ENCODE results near the gene PLCB4.

Gene PLCB4

GRCh38 chr20:9122571-9122970 is 53.7 kb downstream of the PLCB4 start:
- Histone ChIP-seq H3K4me3 (ENCODE audit: low read depth, low read length) (no peak overlapping the region), H3K9ac (ENCODE audit: low read length) (no peak overlapping the region), H3K36me3 (ENCODE audit: control insufficient read depth, insufficient read depth, low read length) (no peaks in the 10 kb centered on the region), H3K4me1 (ENCODE audit: control insufficient read depth, insufficient read depth, low read length) (no peaks in the 10 kb centered on the region), H3K27ac (ENCODE audit: low read depth, low read length) (no peak overlapping the region), H3K9me3 (ENCODE audit: control insufficient read depth, insufficient read depth, low read depth, low read length) (no peaks in the 10 kb centered on the region), H3K27me3 (ENCODE audit: control insufficient read depth, insufficient read depth, low read length) (no peaks in the 10 kb centered on the region)

GRCh38 chr20:9126527-9126926 is 57.6 kb downstream of the PLCB4 start:
- Histone ChIP-seq H3K4me3 (ENCODE audit: low read depth, low read length) (no peak overlapping the region), H3K4me1 (ENCODE audit: control insufficient read depth, insufficient read depth, low read length) (no peaks in the 10 kb centered on the region), H3K9ac (ENCODE audit: low read length) (no peak overlapping the region), H3K9me3 (ENCODE audit: control insufficient read depth, insufficient read depth, low read depth, low read length) (peaks cover 6% of the 10 kb centered on the region), H3K27me3 (ENCODE audit: control insufficient read depth, insufficient read depth, low read length) (no peaks in the 10 kb centered on the region), H3K36me3 (ENCODE audit: control insufficient read depth, insufficient read depth, low read length) (no peaks in the 10 kb centered on the region), H3K27ac (ENCODE audit: low read depth, low read length) (no peak overlapping the region)

DNA sequence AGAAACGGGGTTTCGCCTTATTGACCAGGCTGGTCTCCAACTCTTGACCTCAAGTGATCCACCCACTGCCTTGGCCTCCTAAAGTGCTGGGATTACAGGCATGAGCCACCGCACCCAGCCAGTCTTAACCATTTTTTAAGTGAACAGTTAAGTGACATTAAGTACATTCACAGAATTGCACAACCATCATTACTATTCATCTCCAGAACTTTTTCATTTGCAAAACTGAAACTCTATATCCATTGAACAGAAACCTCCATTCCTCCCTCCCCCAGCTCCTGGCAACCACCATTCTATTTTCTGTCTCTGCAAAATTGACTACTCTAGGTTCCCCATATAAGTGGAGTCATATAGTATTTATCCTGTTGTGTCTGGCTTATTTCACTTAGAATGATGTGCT is 59.7 kb downstream of the PLCB4 start:
- Histone ChIP-seq H3K4me3 (ENCODE audit: low read depth, low read length) (no peak overlapping the region), H3K4me1 (ENCODE audit: control insufficient read depth, insufficient read depth, low read length) (no peaks in the 10 kb centered on the region), H3K9me3 (ENCODE audit: control insufficient read depth, insufficient read depth, low read depth, low read length) (peaks cover 18% of the 10 kb centered on the region), H3K27me3 (ENCODE audit: control insufficient read depth, insufficient read depth, low read length) (no peaks in the 10 kb centered on the region), H3K27ac (ENCODE audit: low read depth, low read length) (no peak overlapping the region), H3K9ac (ENCODE audit: low read length) (no peak overlapping the region), H3K36me3 (ENCODE audit: control insufficient read depth, insufficient read depth, low read length) (no peaks in the 10 kb centered on the region)

- H3K36me3 ChIP-seq (ENCODE audit: control insufficient read depth, insufficient read depth, low read length): no peaks in the 10 kb centered on the region
- no peak overlapping the region for H3K27ac ChIP-seq (ENCODE audit: low read depth, low read length)
- H3K4me3 ChIP-seq (ENCODE audit: low read depth, low read length): no peak overlapping the region
- no peaks in the 10 kb centered on the region for H3K27me3 ChIP-seq (ENCODE audit: control insufficient read depth, insufficient read depth, low read length)
- H3K9ac ChIP-seq (ENCODE audit: low read length): no peak overlapping the region
- no peaks in the 10 kb centered on the region for H3K4me1 ChIP-seq (ENCODE audit: control insufficient read depth, insufficient read depth, low read length)
- H3K9me3 ChIP-seq (ENCODE audit: control insufficient read depth, insufficient read depth, low read depth, low read length): peaks cover 22% of the 10 kb centered on the region
Measured at GRCh38 chr20:9129756-9130155, 60.9 kb downstream of the PLCB4 start.

GRCh38 chr20:9130521-9130920 is 61.6 kb downstream of the PLCB4 start:
- peaks cover 22% of the 10 kb centered on the region for H3K9me3 ChIP-seq (ENCODE audit: control insufficient read depth, insufficient read depth, low read depth, low read length)
- H3K36me3 ChIP-seq (ENCODE audit: control insufficient read depth, insufficient read depth, low read length): no peaks in the 10 kb centered on the region
- no peaks in the 10 kb centered on the region for H3K4me1 ChIP-seq (ENCODE audit: control insufficient read depth, insufficient read depth, low read length)
- no peak overlapping the region for H3K9ac ChIP-seq (ENCODE audit: low read length)
- no peak overlapping the region for H3K27ac ChIP-seq (ENCODE audit: low read depth, low read length)
- H3K4me3 ChIP-seq (ENCODE audit: low read depth, low read length): no peak overlapping the region
- no peaks in the 10 kb centered on the region for H3K27me3 ChIP-seq (ENCODE audit: control insufficient read depth, insufficient read depth, low read length)

DNA sequence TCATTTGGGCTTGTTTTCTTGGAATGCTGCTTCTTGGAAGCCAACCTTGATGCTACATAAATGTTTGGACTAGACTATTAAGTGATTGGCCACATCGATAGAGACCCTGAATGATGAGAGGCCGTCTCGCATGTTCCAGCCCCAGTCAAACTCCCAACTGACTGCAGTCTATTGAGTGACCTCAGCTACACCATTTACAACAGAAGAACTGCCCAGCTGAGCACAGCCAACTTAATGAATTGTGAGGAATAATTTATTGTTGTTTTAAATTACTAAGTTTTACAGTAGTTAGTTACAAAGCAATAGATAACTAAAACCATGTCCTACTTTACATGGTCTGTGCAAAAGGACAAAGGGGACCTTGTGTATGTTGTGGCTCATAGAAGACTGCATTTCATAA is 63.0 kb downstream of the PLCB4 start:
- H3K27ac ChIP-seq (ENCODE audit: low read depth, low read length): no peak overlapping the region

DNA sequence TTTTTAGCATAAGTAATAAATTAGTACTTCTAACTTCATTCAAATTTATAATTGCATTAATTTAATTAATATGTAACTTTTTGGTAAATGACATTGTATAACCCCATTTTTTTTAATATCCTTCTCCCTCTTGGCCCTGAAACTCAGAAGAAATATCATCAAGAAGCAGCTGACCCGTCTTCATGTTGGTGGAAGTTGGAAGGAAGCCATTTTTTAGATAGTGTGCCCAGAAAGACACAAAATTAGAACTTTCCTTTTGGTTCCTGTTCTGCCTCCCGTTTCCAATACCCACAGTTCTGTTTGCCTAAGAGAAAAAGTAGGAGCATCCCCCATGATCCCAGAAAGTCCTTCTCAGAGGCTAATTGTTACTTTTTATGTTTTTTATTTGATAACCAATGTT is 65.5 kb downstream of the PLCB4 start:
- Histone ChIP-seq H3K36me3 (ENCODE audit: control insufficient read depth, insufficient read depth, low read length) (no peaks in the 10 kb centered on the region; the same call in 1 of the 2 replicates), H3K4me1 (ENCODE audit: control insufficient read depth, insufficient read depth, low read length) (no peaks in the 10 kb centered on the region), H3K9me3 (ENCODE audit: control insufficient read depth, insufficient read depth, low read depth, low read length) (peaks cover 31% of the 10 kb centered on the region)

More for the DNA sequence above, 63.0 kb downstream of the PLCB4 start:
- Histone ChIP-seq H3K36me3 (ENCODE audit: control insufficient read depth, insufficient read depth, low read length) (no peaks in the 10 kb centered on the region), H3K4me3 (ENCODE audit: low read depth, low read length) (no peak overlapping the region), H3K4me1 (ENCODE audit: control insufficient read depth, insufficient read depth, low read length) (no peaks in the 10 kb centered on the region), H3K9ac (ENCODE audit: low read length) (no peak overlapping the region), H3K9me3 (ENCODE audit: control insufficient read depth, insufficient read depth, low read depth, low read length) (peaks cover 22% of the 10 kb centered on the region), H3K27me3 (ENCODE audit: control insufficient read depth, insufficient read depth, low read length) (no peaks in the 10 kb centered on the region)

DNA sequence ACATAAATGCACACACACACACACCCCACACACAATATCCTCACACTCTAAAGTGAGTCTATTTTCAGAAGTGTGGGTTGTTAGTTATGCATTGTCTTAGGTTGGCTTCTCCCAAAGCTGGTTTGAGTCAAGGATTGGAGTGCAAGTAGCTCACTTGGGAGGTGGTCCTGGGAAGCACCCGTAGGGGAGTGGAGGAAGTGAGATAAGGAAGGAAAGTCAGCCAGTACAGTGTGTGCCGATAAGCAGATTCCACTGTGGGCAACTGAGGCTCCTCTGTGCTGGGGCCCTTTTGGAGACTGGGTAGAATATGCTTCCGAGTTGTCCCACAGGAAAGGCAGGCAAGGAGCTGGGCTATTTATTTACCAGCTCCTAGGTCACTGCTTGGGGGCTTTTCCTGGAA is 67.2 kb downstream of the PLCB4 start:
- H3K27ac ChIP-seq (ENCODE audit: low read depth, low read length): no peak overlapping the region
- H3K9me3 ChIP-seq (ENCODE audit: control insufficient read depth, insufficient read depth, low read depth, low read length): peaks cover 28% of the 10 kb centered on the region
- no peaks in the 10 kb centered on the region; the same call in 1 of the 2 replicates for H3K36me3 ChIP-seq (ENCODE audit: control insufficient read depth, insufficient read depth, low read length)
- H3K4me3 ChIP-seq (ENCODE audit: low read depth, low read length): no peak overlapping the region
- no peaks in the 10 kb centered on the region for H3K27me3 ChIP-seq (ENCODE audit: control insufficient read depth, insufficient read depth, low read length)
- no peak overlapping the region for H3K9ac ChIP-seq (ENCODE audit: low read length)
- H3K4me1 ChIP-seq (ENCODE audit: control insufficient read depth, insufficient read depth, low read length): peaks cover 9% of the 10 kb centered on the region

More for the DNA sequence above, 65.5 kb downstream of the PLCB4 start:
- Histone ChIP-seq H3K4me3 (ENCODE audit: low read depth, low read length) (no peak overlapping the region), H3K27ac (ENCODE audit: low read depth, low read length) (no peak overlapping the region), H3K27me3 (ENCODE audit: control insufficient read depth, insufficient read depth, low read length) (no peaks in the 10 kb centered on the region), H3K9ac (ENCODE audit: low read length) (no peak overlapping the region)

DNA sequence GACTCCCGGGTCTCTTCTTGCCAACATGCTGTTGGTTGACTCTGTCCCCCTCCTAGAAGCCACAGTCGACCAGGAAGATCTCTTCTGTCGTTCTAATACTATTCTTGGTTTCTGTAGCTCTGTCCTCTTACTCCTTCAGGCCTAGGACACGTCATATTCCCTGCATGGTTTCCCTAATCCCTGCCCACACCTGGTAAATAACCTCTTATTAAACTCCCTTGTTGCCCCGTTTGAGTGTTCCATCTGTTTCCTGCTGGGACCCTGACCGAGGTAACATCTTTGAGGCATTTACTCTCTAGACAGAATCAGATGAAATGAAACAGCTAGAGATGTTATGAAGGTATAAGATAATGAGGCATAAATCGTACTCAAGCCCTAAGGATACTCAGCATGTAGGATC is 68.1 kb downstream of the PLCB4 start:
- H3K36me3 ChIP-seq (ENCODE audit: control insufficient read depth, insufficient read depth, low read length): no peaks in the 10 kb centered on the region; the same call in 1 of the 2 replicates
- H3K9me3 ChIP-seq (ENCODE audit: control insufficient read depth, insufficient read depth, low read depth, low read length): peaks cover 21% of the 10 kb centered on the region
- H3K4me3 ChIP-seq (ENCODE audit: low read depth, low read length): no peak overlapping the region
- H3K27ac ChIP-seq (ENCODE audit: low read depth, low read length): no peak overlapping the region
- H3K4me1 ChIP-seq (ENCODE audit: control insufficient read depth, insufficient read depth, low read length): peaks cover 9% of the 10 kb centered on the region
- H3K27me3 ChIP-seq (ENCODE audit: control insufficient read depth, insufficient read depth, low read length): no peaks in the 10 kb centered on the region
- H3K9ac ChIP-seq (ENCODE audit: low read length): no peak overlapping the region

DNA sequence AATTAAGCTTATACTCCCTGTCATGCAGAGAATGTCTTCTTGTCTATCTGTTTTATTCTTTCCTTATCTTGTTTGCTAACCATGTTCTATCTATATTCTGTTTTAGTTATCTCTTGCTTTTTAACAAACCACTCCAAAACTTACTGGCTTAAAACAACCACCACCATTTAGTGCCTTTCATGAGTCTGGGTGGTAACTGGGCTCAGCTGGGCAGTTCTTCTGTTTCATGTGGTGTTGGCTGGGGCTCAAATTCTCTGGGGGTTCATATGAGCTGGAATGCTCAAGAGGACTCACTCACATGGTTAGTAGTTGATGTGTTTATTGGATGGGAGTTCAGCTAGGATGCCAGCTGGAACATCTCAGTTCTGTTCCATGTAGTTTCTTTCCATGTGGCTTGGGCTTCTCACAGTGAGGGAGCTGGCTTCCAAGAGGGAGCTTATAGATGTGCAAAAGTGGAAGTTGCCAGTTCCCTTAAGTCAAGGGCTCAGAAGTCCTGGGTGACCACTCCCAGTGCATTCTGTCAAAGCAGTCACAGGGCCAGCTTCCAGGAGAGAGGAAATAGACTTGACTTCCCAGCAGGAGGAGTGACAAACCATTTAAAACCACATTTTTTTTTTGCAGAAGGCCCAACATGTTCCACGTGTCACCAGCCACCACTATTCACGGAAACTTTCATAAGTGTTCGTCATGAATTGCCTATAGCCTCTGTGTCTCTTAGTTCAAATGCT is 70.4 kb downstream of the PLCB4 start:
- Histone ChIP-seq H3K36me3 (ENCODE audit: control insufficient read depth, insufficient read depth, low read length) (no peaks in the 10 kb centered on the region; the same call in 1 of the 2 replicates), H3K4me1 (ENCODE audit: control insufficient read depth, insufficient read depth, low read length) (peaks cover 9% of the 10 kb centered on the region), H3K9ac (ENCODE audit: low read length) (no peak overlapping the region), H3K27ac (ENCODE audit: low read depth, low read length) (no peak overlapping the region), H3K4me3 (ENCODE audit: low read depth, low read length) (no peak overlapping the region), H3K9me3 (ENCODE audit: control insufficient read depth, insufficient read depth, low read depth, low read length) (peaks cover 10% of the 10 kb centered on the region), H3K27me3 (ENCODE audit: control insufficient read depth, insufficient read depth, low read length) (no peaks in the 10 kb centered on the region)

DNA sequence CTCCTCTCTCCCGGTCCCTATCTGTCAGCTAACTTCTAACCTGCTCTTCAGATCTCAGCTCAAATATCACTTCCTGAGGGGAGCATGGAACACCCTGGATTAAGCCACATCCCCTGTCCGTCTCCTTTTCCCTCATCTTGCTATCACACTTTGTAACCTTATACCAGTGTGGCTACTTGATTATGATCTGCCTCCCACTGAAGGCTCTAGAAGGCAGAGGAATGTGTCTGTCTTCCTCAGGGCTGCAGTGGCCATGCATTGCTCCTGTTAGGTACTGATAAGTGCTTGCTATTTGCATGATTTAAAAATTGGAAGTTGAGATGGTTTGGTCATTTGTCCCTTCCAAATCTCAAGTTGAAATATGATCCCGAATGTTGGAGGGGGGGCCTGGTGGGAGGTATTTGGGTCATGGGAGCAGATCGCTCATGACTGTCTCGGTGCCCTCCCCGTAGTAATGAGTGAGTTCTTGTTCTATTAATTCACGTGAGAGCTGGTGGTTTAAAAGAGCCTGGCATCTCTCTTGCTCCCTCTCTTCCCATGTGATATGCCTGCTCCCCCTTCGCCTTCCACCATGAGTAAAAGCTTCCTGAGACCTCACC is 71.4 kb downstream of the PLCB4 start:
- H3K9ac ChIP-seq (ENCODE audit: low read length): no peak overlapping the region
- no peaks in the 10 kb centered on the region for H3K27me3 ChIP-seq (ENCODE audit: control insufficient read depth, insufficient read depth, low read length)
- H3K4me1 ChIP-seq (ENCODE audit: control insufficient read depth, insufficient read depth, low read length): peaks cover 9% of the 10 kb centered on the region
- no peak overlapping the region for H3K27ac ChIP-seq (ENCODE audit: low read depth, low read length)
- no peaks in the 10 kb centered on the region; the same call in 1 of the 2 replicates for H3K36me3 ChIP-seq (ENCODE audit: control insufficient read depth, insufficient read depth, low read length)
- H3K9me3 ChIP-seq (ENCODE audit: control insufficient read depth, insufficient read depth, low read depth, low read length): peaks cover 10% of the 10 kb centered on the region
- no peak overlapping the region for H3K4me3 ChIP-seq (ENCODE audit: low read depth, low read length)

Data from HUES6 (cell line).